ENCODE data around the gene ACSBG1. TPM values are rescaled to one million over a fixed set of nuclear protein-coding genes. Genes with fewer than 3 reads are reported as not detected.

Gene ACSBG1
- total and polyA plus RNA-seq, 9 donors: 0.15 to 2.2 (median 0.45) TPM; not detected in 2

DNA sequence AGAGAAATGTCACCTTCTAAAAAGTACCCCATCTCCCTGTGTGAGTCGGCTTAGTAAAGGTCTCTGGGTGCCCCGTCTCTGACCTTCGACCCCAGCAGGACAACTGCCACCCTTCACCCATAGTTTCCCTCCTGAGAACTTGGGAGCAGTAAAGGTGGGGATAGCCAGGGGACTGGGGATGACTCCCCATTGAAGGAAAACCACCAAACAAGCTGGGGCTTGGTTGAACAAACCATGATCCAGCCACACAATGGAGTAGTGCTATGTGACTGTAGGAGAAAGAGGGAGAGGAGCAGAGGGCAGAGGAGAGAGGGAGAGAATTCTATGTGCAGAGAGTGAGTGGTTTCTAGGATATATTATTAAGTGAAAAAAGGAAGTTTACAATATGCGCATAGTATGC, 51.5 kb downstream of the ACSBG1 start:
- intact Hi-C loops (cut with DNase I): no loop called here
- no peaks in the 10 kb centered on the region for H3K4me1 ChIP-seq (ENCODE audit: insufficient read depth)
- no peak overlapping the region for H3K4me3 ChIP-seq
- H3K9me3 ChIP-seq: no peaks in the 10 kb centered on the region
- no peak for DNase-seq
- H3K27me3 ChIP-seq: no peaks in the 10 kb centered on the region
- H3K27ac ChIP-seq: no peak overlapping the region
- WGBS, 3 donors: 87 to 92% (median 89%) methylated on average over 4 of the region's 4 CpGs
- TF ChIP-seq EP300 (IDR thresholded peaks at IDR 0.05): no peak
- no peaks in the 10 kb centered on the region for H3K36me3 ChIP-seq

- TF ChIP-seq, protein P1, sequence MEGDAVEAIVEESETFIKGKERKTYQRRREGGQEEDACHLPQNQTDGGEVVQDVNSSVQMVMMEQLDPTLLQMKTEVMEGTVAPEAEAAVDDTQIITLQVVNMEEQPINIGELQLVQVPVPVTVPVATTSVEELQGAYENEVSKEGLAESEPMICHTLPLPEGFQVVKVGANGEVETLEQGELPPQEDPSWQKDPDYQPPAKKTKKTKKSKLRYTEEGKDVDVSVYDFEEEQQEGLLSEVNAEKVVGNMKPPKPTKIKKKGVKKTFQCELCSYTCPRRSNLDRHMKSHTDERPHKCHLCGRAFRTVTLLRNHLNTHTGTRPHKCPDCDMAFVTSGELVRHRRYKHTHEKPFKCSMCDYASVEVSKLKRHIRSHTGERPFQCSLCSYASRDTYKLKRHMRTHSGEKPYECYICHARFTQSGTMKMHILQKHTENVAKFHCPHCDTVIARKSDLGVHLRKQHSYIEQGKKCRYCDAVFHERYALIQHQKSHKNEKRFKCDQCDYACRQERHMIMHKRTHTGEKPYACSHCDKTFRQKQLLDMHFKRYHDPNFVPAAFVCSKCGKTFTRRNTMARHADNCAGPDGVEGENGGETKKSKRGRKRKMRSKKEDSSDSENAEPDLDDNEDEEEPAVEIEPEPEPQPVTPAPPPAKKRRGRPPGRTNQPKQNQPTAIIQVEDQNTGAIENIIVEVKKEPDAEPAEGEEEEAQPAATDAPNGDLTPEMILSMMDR (IDR thresholded peaks at IDR 0.05): no peak
- TF ChIP-seq EP300 (IDR thresholded peaks at IDR 0.05): no peak
- TF ChIP-seq POLR2A (IDR thresholded peaks at IDR 0.05): no peak
- intact Hi-C loops (cut with DNase I): no loop called here
- WGBS, 3 donors: 86 to 98% (median 91%) methylated on average over 2 to 5 of the region's 5 CpGs
- no peak overlapping the region for H3K27ac ChIP-seq
- H3K36me3 ChIP-seq: no peaks in the 10 kb centered on the region
- DNase-seq: no peak
- H3K27me3 ChIP-seq: no peaks in the 10 kb centered on the region
- no peak overlapping the region for H3K4me3 ChIP-seq
- H3K9me3 ChIP-seq: no peaks in the 10 kb centered on the region
- no peaks in the 10 kb centered on the region for H3K4me1 ChIP-seq (ENCODE audit: insufficient read depth)
Observed at GRCh38 chr15:78182336-78182700, 52.0 kb downstream of the ACSBG1 start.

- Histone ChIP-seq H3K36me3 (no peaks in the 10 kb centered on the region), H3K9me3 (no peaks in the 10 kb centered on the region), H3K4me3 (no peak overlapping the region), H3K27me3 (no peaks in the 10 kb centered on the region), H3K4me1 (ENCODE audit: insufficient read depth) (no peaks in the 10 kb centered on the region), H3K27ac (no peak overlapping the region)
- intact Hi-C loops (cut with DNase I): no loop called here
- no peak for DNase-seq
- no peak for TF ChIP-seq POLR2A (IDR thresholded peaks at IDR 0.05)
- no peak for TF ChIP-seq EP300 (IDR thresholded peaks at IDR 0.05)
- WGBS, 3 donors: 88 to 91% (median 88%) methylated on average over 5 of the region's 5 CpGs
Observed at GRCh38 chr15:78179906-78180305, 54.5 kb downstream of the ACSBG1 start.

- Histone ChIP-seq H3K9me3 (no peaks in the 10 kb centered on the region), H3K4me1 (ENCODE audit: insufficient read depth) (no peaks in the 10 kb centered on the region), H3K27ac (no peak overlapping the region), H3K4me3 (no peak overlapping the region), H3K36me3 (no peaks in the 10 kb centered on the region), H3K27me3 (no peaks in the 10 kb centered on the region)
- intact Hi-C loops (cut with DNase I): no loop called here
- TF ChIP-seq EP300 (IDR thresholded peaks at IDR 0.05): no peak
- no peak for TF ChIP-seq POLR2A (IDR thresholded peaks at IDR 0.05)
- TF ChIP-seq, protein P1 (IDR thresholded peaks at IDR 0.05): no peak
- WGBS, 3 donors: 83 to 89% (median 84%) methylated on average over 12 of the region's 12 CpGs
- DNase-seq: no peak
Observed at GRCh38 chr15:78179286-78179840, 55.0 kb downstream of the ACSBG1 start.

DNA sequence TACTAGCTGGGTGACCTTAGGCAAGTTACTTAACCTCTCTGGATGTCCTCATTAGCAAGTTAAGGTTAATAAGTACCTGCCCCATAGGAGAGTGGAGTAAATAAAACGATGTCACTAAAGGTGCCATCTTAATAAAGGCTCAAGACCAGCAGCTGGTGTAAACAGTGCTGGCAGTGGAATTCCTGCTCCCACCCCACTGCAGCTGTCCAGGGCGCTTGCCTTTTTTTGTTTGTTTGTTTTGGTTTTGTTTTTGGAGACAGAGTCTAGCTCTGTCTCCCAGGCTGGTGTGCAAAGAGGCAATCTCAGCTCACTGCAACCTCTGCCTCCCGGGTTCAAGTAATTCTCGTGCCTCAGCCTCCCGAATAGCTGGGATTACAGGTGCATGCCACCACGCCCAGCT, 56.3 kb downstream of the ACSBG1 start:
- no peaks in the 10 kb centered on the region for H3K9me3 ChIP-seq
- no peaks in the 10 kb centered on the region for H3K27me3 ChIP-seq
- H3K4me3 ChIP-seq: no peak overlapping the region
- no peaks in the 10 kb centered on the region for H3K4me1 ChIP-seq (ENCODE audit: insufficient read depth)
- intact Hi-C loops (cut with DNase I): no loop called here
- DNase-seq: no peak
- H3K36me3 ChIP-seq: no peaks in the 10 kb centered on the region
- H3K27ac ChIP-seq: no peak overlapping the region
- 62 to 83% (median 80%) methylated on average over 6 of the region's 6 CpGs for WGBS, 3 donors
- no peak for TF ChIP-seq EP300 (IDR thresholded peaks at IDR 0.05)
- TF ChIP-seq, protein P1 (IDR thresholded peaks at IDR 0.05): no peak
- no peak for TF ChIP-seq POLR2A (IDR thresholded peaks at IDR 0.05)

All from ovary (tissue), 9 donors.